ENCODE results near the gene AGRN. TPM values are rescaled to one million over a fixed set of nuclear protein-coding genes. Genes with fewer than 3 reads are reported as not detected.

AGRN gene
- total RNA-seq, 1 experiment from 2014 or later: 175 TPM

DNA sequence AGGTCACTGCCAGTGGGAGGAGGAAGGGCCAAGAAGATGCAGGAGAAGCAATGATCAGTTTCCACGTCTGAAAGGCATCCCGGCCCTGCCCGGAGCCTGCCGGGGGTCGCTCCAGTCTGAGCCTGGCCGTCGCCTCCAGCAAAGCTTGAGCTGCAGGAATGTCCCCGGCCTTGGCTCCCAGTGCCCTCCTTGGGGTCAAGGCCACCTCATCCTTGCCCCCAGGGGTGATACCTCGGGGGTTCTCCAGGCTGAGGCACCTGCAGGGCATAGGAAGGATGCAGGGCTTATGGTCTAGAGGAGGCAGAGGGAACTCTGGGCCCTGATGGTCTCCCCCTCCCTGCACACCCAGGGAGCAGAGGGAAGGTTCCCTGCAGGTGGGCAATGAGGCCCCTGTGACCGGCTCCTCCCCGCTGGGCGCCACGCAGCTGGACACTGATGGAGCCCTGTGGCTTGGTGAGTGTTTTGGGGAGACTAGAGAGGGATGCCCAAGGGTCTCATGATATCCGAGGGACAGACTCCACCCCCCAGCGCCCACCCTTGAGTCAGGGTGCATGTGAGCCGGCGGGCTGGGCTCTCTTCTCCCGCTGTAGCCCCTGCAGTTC lies 34.3 kb downstream of the AGRN start:
- H3K4ac ChIP-seq (ENCODE audit: low read depth, low read length): no peak overlapping the region
- H3K9ac ChIP-seq (ENCODE audit: extremely low read depth, insufficient read length, low read length): no peak overlapping the region
- Mint-ChIP-seq H3K4me3 (no peak overlapping the region), H3K9me3 (no peaks in the 10 kb centered on the region), H3K36me3 (ENCODE audit: insufficient read depth in 1 of 3, low read depth in 3 of 3) (peaks cover 10 to 38% (median 34%) of the 10 kb centered on the region in 3 experiments), H3K4me1 (peaks cover 6 to 10% of the 10 kb centered on the region in 2 experiments), H3K27ac (no peak overlapping the region), H3K27me3 (ENCODE audit: low read depth) (peaks cover 31% of the 10 kb centered on the region)
- H3K4me1 ChIP-seq (ENCODE audit: insufficient read depth, low read length): no peaks in the 10 kb centered on the region
- no peak overlapping the region for H3K4me2 ChIP-seq (ENCODE audit: insufficient read depth, insufficient read length, low read length)
- no peak overlapping the region for H2BK15ac ChIP-seq (ENCODE audit: low read depth, low read length)
- H4K20me1 ChIP-seq (ENCODE audit: control insufficient read depth, insufficient read depth, insufficient read length): no peaks in the 10 kb centered on the region
- peaks cover 4% of the 10 kb centered on the region for H3K23me2 ChIP-seq (ENCODE audit: insufficient read length, low read depth, low read length, poor library complexity, severe bottlenecking)
- TF ChIP-seq, protein P1, sequence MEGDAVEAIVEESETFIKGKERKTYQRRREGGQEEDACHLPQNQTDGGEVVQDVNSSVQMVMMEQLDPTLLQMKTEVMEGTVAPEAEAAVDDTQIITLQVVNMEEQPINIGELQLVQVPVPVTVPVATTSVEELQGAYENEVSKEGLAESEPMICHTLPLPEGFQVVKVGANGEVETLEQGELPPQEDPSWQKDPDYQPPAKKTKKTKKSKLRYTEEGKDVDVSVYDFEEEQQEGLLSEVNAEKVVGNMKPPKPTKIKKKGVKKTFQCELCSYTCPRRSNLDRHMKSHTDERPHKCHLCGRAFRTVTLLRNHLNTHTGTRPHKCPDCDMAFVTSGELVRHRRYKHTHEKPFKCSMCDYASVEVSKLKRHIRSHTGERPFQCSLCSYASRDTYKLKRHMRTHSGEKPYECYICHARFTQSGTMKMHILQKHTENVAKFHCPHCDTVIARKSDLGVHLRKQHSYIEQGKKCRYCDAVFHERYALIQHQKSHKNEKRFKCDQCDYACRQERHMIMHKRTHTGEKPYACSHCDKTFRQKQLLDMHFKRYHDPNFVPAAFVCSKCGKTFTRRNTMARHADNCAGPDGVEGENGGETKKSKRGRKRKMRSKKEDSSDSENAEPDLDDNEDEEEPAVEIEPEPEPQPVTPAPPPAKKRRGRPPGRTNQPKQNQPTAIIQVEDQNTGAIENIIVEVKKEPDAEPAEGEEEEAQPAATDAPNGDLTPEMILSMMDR (conservative IDR thresholded peaks at IDR 0.05): no peak
- no peak overlapping the region for H3T11ph ChIP-seq (ENCODE audit: low read length)
- H3K27me3 ChIP-seq (ENCODE audit: insufficient read depth, low read length): peaks cover 4% of the 10 kb centered on the region; the same call in 1 of the 2 replicates
- H2AK5ac ChIP-seq (ENCODE audit: insufficient read length, low read length): no peak overlapping the region
- no peak overlapping the region for H2AFZ ChIP-seq (ENCODE audit: low read length)
- no peak overlapping the region for H2BK120ac ChIP-seq (ENCODE audit: low read depth, low read length, poor library complexity, severe bottlenecking)
- H3K79me2 ChIP-seq (ENCODE audit: insufficient read depth, low read length): no peaks in the 10 kb centered on the region; the same call in 1 of the 2 replicates
- H4K8ac ChIP-seq (replicated peaks; ENCODE audit: insufficient read length, low read depth, low read length): no peak overlapping the region
- H2BK20ac ChIP-seq (ENCODE audit: low read depth, low read length, poor library complexity, severe bottlenecking): no peak overlapping the region
- H3K23ac ChIP-seq (ENCODE audit: insufficient read length, low read depth, low read length): no peak overlapping the region
- H3K18ac ChIP-seq (ENCODE audit: insufficient read length, low read depth, low read length): no peak overlapping the region
- no peak overlapping the region for H2BK12ac ChIP-seq (ENCODE audit: insufficient read length, low read depth, low read length)
- H4K91ac ChIP-seq (ENCODE audit: insufficient read length, low read depth, low read length): no peak overlapping the region
- DNase-seq: no peak
- no peak overlapping the region for H3K14ac ChIP-seq (ENCODE audit: insufficient read depth, low read length)
- H2BK5ac ChIP-seq (ENCODE audit: insufficient read length, low read length): no peak overlapping the region
- H3K56ac ChIP-seq (ENCODE audit: insufficient read length, low read depth, low read length): no peak overlapping the region
- no peak overlapping the region for H3K27ac ChIP-seq (ENCODE audit: insufficient read length, low read depth, low read length)
- H4K5ac ChIP-seq (ENCODE audit: insufficient read length, low read depth, low read length): no peak overlapping the region
- no CpG with 5 or more reads among the region's 18 CpGs for WGBS (ENCODE audit: extremely low coverage, insufficient read length, low lambda C conversion rate)
- no peaks in the 10 kb centered on the region for H3K79me1 ChIP-seq (ENCODE audit: insufficient read depth, low read depth, low read length, poor library complexity, severe bottlenecking)
- no peaks in the 10 kb centered on the region for H3K9me3 ChIP-seq (ENCODE audit: control insufficient read depth, low read depth, low read length)

All from H9 (cell line).